ENCODE results near the gene UPK2. TPM values are rescaled to one million over a fixed set of nuclear protein-coding genes. Genes with fewer than 3 reads are reported as not detected.
"Not testable (repeated sequence)": the region's sequence is repeated elsewhere in the genome, so short reads cannot be mapped to it uniquely, and the experiment has no call there.

The UPK2 gene
- total RNA-seq, 1 donor from 2014 or later, result 0.86 TPM

- Mint-ChIP-seq H3K4me1 (ENCODE audit: unreplicated experiment) (no peaks in the 10 kb centered on the region), H3K36me3 (ENCODE audit: unreplicated experiment) (no peaks in the 10 kb centered on the region), H3K27me3 (ENCODE audit: unreplicated experiment) (peaks cover 34% of the 10 kb centered on the region), H3K9me3 (ENCODE audit: unreplicated experiment) (no peaks in the 10 kb centered on the region), H3K4me3 (ENCODE audit: unreplicated experiment) (no peak overlapping the region), H3K27ac (ENCODE audit: unreplicated experiment) (no peak overlapping the region)
- no peak for DNase-seq (ENCODE audit: extremely low spot score, unreplicated experiment)
- TF ChIP-seq CTCF (IDR thresholded peaks at IDR 0.05), result no peak
Observed at GRCh38 chr11:118975771-118976709, 19.9 kb downstream of the UPK2 start.

GRCh38 chr11:118979434-118979833 is 23.3 kb downstream of the UPK2 start:
- no peaks in the 10 kb centered on the region for H3K36me3 Mint-ChIP-seq (ENCODE audit: unreplicated experiment)
- no peaks in the 10 kb centered on the region for H3K9me3 Mint-ChIP-seq (ENCODE audit: unreplicated experiment)
- no peak overlapping the region for H3K27ac Mint-ChIP-seq (ENCODE audit: unreplicated experiment)
- H3K4me3 Mint-ChIP-seq (ENCODE audit: unreplicated experiment), result no peak overlapping the region
- TF ChIP-seq CTCF (IDR thresholded peaks at IDR 0.05), result no peak
- peaks cover 26% of the 10 kb centered on the region for H3K27me3 Mint-ChIP-seq (ENCODE audit: unreplicated experiment)
- H3K4me1 Mint-ChIP-seq (ENCODE audit: unreplicated experiment), result no peaks in the 10 kb centered on the region
- DNase-seq (ENCODE audit: extremely low spot score, unreplicated experiment), result no peak

GRCh38 chr11:118980191-118980881 is 24.2 kb downstream of the UPK2 start:
- Mint-ChIP-seq H3K4me1 (ENCODE audit: unreplicated experiment) (peaks cover 2% of the 10 kb centered on the region), H3K4me3 (ENCODE audit: unreplicated experiment) (no peak overlapping the region), H3K27me3 (ENCODE audit: unreplicated experiment) (peaks cover 19% of the 10 kb centered on the region), H3K9me3 (ENCODE audit: unreplicated experiment) (no peaks in the 10 kb centered on the region), H3K27ac (ENCODE audit: unreplicated experiment) (no peak overlapping the region), H3K36me3 (ENCODE audit: unreplicated experiment) (no peaks in the 10 kb centered on the region)
- no peak for TF ChIP-seq CTCF (IDR thresholded peaks at IDR 0.05)
- no peak for DNase-seq (ENCODE audit: extremely low spot score, unreplicated experiment)

DNA sequence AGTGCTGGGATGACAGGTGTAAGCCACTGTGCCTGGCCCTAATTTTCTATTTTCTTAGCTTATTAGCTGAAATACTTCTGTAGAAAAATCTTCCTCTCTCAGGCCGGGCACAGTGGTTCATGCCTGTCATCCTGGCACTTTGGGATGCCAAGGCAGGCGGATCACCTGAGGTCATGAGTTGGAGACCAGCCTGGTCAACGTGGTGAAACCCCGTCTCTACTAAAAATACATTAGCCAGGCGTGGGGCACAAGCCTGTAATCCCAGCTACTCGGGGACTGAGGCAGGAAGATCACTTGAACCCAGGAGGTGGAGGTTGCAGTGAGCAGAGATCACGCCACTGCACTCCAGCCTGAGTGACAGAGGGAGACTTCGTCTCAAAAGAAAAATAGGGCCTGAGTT is 28.2 kb downstream of the UPK2 start:
- H3K36me3 Mint-ChIP-seq (ENCODE audit: unreplicated experiment); H3K4me1 Mint-ChIP-seq (ENCODE audit: unreplicated experiment); H3K27me3 Mint-ChIP-seq (ENCODE audit: unreplicated experiment); DNase-seq (ENCODE audit: extremely low spot score, unreplicated experiment); H3K9me3 Mint-ChIP-seq (ENCODE audit: unreplicated experiment); H3K27ac Mint-ChIP-seq (ENCODE audit: unreplicated experiment); H3K4me3 Mint-ChIP-seq (ENCODE audit: unreplicated experiment): not testable (repeated sequence)

DNA sequence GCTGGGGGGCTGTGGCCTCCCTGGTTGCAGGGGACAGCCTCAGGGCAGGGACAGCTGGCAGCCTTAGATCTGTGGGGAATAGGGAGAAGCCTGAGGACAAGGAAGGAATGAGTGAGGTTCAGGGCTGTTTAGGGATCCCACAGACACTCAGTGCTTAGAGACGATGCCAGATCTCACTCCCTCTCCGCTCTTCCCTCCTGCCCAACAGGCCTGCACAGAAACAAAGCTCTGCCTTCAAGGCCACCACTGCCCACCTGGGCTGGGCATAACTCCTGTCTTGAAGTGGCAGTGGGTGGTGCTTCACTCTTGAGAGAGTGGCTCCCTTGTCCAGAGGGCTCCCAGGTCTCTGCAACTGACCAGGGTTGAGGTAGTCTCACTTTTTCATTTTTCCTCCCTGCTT is 28.7 kb downstream of the UPK2 start:
- TF ChIP-seq CTCF (IDR thresholded peaks at IDR 0.05), result no peak
- Mint-ChIP-seq H3K27ac (ENCODE audit: unreplicated experiment) (no peak overlapping the region), H3K4me3 (ENCODE audit: unreplicated experiment) (no peak overlapping the region), H3K27me3 (ENCODE audit: unreplicated experiment) (peaks cover under 1% of the 10 kb centered on the region), H3K36me3 (ENCODE audit: unreplicated experiment) (no peaks in the 10 kb centered on the region), H3K9me3 (ENCODE audit: unreplicated experiment) (no peaks in the 10 kb centered on the region), H3K4me1 (ENCODE audit: unreplicated experiment) (peaks cover 2% of the 10 kb centered on the region)
- DNase-seq (ENCODE audit: extremely low spot score, unreplicated experiment), result no peak

Measured in osteocyte (in vitro differentiated cells).